K562 (cell line): ENCODE results near the gene VPS13C. TPM values are rescaled to one million over a fixed set of nuclear protein-coding genes. Genes with fewer than 3 reads are reported as not detected.

Experiments used
- CTBP1 ChIP-seq: fragments of 450-650 bp; IDR thresholded peaks from 2 replicates; pipeline ENCODE4 v1.6.1; 2016; ENCODE audit warnings: borderline replicate concordance
- EP400 ChIP-seq: fragments of 450-650 bp; IDR thresholded peaks from 2 replicates; pipeline ENCODE4 v1.6.1; 2017; ENCODE audit warnings: antibody characterized with exemption, mild to moderate bottlenecking, moderate library complexity
- GTF2E2 ChIP-seq: fragments of 200-800 bp; sonication (Bioruptor generic); IDR thresholded peaks from 2 replicates; pipeline ENCODE4 v1.6.1; 2016; ENCODE audit warnings: missing genetic modification characterization, missing compliant biosample characterization
- MAFK ChIP-seq: IDR thresholded peaks from 2 replicates; pipeline ENCODE4 v1.6.1; 2011; ENCODE audit warnings: low read length, improper control_type of control experiment
- RBM39 ChIP-seq: fragments of 200-400 bp; formaldehyde crosslinking; optimal IDR thresholded peaks from 2 replicates; pipeline ENCODE3; 2018; ENCODE audit warnings: low read depth, low read length
- SMARCE1 ChIP-seq: fragments of 450-650 bp; IDR thresholded peaks from 2 replicates; pipeline ENCODE4 v1.7.1; 2016; ENCODE audit warnings: mild to moderate bottlenecking
- TOE1 ChIP-seq, 2 experiments: fragments of 450-650 bp in 1 of 2; sonication (generic) in 1 of 2; formaldehyde crosslinking in 1 of 2; IDR thresholded peaks; 2 replicates each; pipeline versions ENCODE4 v1.7.1 to v1.8.0; 2016 to 2022; ENCODE audit warnings: borderline replicate concordance in 2 of 2, mild to moderate bottlenecking in 2 of 2, antibody characterized with exemption in 1 of 2, inconsistent platforms in 1 of 2, low read depth in 1 of 2, missing genetic modification reagents in 1 of 2, moderate library complexity in 1 of 2
- ZC3H4 ChIP-seq: sonication (generic); formaldehyde crosslinking; IDR thresholded peaks from 2 replicates; pipeline ENCODE4 v1.9.0; 2021; ENCODE audit warnings: missing genetic modification reagents, borderline replicate concordance
- polyA plus RNA-seq, 8 experiments: library from polyadenylated mRNA; depleted of rRNA in 4 of 8; stranded (reverse) in 5 of 8; unstranded in 3 of 8; fragments of >200 nt; fragmentation: Nextera tagmentation in 2 of 8; fragmentation: Illumina TruSeq in 1 of 8; extraction: Ambion mirVana in 2 of 8; extraction: Trizol in 1 of 8; gene quantifications; 2 replicates each; pipeline versions ENCODE4 v1.2.1 to v1.2.3, GENCODE V29; 2011 to 2014; ENCODE audit warnings: inconsistent platforms in 1 of 8, missing spikeins in 1 of 8
- total RNA-seq, 7 experiments: library from RNA; depleted of rRNA in 6 of 7; stranded (reverse); fragments of >200 nt in 6 of 7; fragmentation: Illumina TruSeq in 2 of 7; extraction: Trizol in 2 of 7; gene quantifications; 2 replicates each; pipeline versions ENCODE4 v1.2.1 to v1.2.3, GENCODE V29; 2011 to 2021; ENCODE audit warnings: low replicate concordance in 1 of 7
- TF ChIP-seq, protein P1 (sequence below): fragments of 450-650 bp; IDR thresholded peaks from 2 replicates; pipeline ENCODE4 v1.6.1; 2016; ENCODE audit warnings: borderline replicate concordance
- TF ChIP-seq, protein P2 (sequence below), 2 experiments: IDR thresholded peaks in 1 of 2; conservative IDR thresholded peaks in 1 of 2; 2 replicates each; pipeline ENCODE4 v1.6.1; 2016; ENCODE audit warnings: low read depth in 2 of 2, mild to moderate bottlenecking in 1 of 2, missing compliant biosample characterization in 1 of 2, missing genetic modification characterization in 1 of 2, moderate library complexity in 1 of 2
- TF ChIP-seq, protein P3 (sequence below): sonication (generic); formaldehyde crosslinking; IDR thresholded peaks from 2 replicates; pipeline ENCODE4 v1.8.0; 2023; ENCODE audit warnings: mild to moderate bottlenecking, missing genetic modification reagents
- TF ChIP-seq, protein P4 (sequence below), 2 experiments: IDR thresholded peaks; 2 replicates each; pipeline ENCODE4 v1.6.1; 2011; ENCODE audit warnings: borderline replicate concordance in 1 of 2, control low read depth in 1 of 2, low read depth in 1 of 2, low read length in 1 of 2, mild to moderate bottlenecking in 1 of 2, mixed read lengths in 1 of 2, moderate library complexity in 1 of 2; ENCODE audit not compliant: insufficient read depth in 1 of 2, insufficient read length in 1 of 2, poor library complexity in 1 of 2, severe bottlenecking in 1 of 2; ENCODE audit errors: extremely low read depth in 1 of 2
- TF ChIP-seq, protein P5 (sequence below): sonication (generic); formaldehyde crosslinking; IDR thresholded peaks from 2 replicates; pipeline ENCODE4 v1.8.0; 2022; ENCODE audit warnings: missing genetic modification reagents, mild to moderate bottlenecking, borderline replicate concordance

The VPS13C gene
- total and polyA plus RNA-seq, 9 of the 15 experiments (the other 6 are each of a cell fraction or from before 2014, with no cell fraction given), result 5.2 to 32.3 (median 15.7) TPM

DNA sequence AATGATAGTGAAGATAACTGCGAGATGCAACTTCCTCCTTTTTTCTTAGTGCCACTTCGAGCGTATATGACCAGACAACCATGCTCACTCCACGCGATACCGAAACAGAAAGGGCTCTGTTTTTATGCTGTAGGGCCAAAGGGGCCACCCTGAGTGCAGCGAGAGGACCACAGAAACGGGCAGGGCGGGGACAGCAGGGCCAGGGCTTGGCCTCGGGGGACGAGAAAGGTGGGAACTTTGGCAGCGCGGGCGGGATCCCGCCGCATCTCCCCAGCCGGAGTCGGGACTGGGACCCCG lies 483 bp downstream of the VPS13C start (continued):
- TF ChIP-seq, protein P1, sequence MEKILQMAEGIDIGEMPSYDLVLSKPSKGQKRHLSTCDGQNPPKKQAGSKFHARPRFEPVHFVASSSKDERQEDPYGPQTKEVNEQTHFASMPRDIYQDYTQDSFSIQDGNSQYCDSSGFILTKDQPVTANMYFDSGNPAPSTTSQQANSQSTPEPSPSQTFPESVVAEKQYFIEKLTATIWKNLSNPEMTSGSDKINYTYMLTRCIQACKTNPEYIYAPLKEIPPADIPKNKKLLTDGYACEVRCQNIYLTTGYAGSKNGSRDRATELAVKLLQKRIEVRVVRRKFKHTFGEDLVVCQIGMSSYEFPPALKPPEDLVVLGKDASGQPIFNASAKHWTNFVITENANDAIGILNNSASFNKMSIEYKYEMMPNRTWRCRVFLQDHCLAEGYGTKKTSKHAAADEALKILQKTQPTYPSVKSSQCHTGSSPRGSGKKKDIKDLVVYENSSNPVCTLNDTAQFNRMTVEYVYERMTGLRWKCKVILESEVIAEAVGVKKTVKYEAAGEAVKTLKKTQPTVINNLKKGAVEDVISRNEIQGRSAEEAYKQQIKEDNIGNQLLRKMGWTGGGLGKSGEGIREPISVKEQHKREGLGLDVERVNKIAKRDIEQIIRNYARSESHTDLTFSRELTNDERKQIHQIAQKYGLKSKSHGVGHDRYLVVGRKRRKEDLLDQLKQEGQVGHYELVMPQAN, result peak; percentile 80; the same call in 1 of the 2 replicates
- TF ChIP-seq RBM39 (no peak), MAFK (no peak), CTBP1 (no peak), TOE1 (IDR thresholded peaks at IDR 0.05; ENCODE audit: borderline replicate concordance) (0 out of 2 replicates have a peak, but pooled peaks have one; percentile 1), TOE1 (CRISPR knock-in tag; IDR thresholded peaks at IDR 0.05; ENCODE audit: borderline replicate concordance, low read depth) (no peak), EP400 (no peak), SMARCE1 (0 out of 2 replicates have a peak, but pooled peaks have one; percentile 47), GTF2E2 (no peak), ZC3H4 (0 out of 2 replicates have a peak, but pooled peaks have one; percentile 69)
- TF ChIP-seq, protein P2, sequence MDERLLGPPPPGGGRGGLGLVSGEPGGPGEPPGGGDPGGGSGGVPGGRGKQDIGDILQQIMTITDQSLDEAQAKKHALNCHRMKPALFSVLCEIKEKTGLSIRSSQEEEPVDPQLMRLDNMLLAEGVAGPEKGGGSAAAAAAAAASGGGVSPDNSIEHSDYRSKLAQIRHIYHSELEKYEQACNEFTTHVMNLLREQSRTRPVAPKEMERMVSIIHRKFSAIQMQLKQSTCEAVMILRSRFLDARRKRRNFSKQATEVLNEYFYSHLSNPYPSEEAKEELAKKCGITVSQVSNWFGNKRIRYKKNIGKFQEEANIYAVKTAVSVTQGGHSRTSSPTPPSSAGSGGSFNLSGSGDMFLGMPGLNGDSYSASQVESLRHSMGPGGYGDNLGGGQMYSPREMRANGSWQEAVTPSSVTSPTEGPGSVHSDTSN (CRISPR knock-in tag; IDR thresholded peaks at IDR 0.05; ENCODE audit: low read depth), result 0 out of 2 replicates have a peak, but pooled peaks have one; percentile 6
- TF ChIP-seq, protein P2 (tag; conservative IDR thresholded peaks at IDR 0.05; ENCODE audit: low read depth), result no peak
- TF ChIP-seq, protein P3, sequence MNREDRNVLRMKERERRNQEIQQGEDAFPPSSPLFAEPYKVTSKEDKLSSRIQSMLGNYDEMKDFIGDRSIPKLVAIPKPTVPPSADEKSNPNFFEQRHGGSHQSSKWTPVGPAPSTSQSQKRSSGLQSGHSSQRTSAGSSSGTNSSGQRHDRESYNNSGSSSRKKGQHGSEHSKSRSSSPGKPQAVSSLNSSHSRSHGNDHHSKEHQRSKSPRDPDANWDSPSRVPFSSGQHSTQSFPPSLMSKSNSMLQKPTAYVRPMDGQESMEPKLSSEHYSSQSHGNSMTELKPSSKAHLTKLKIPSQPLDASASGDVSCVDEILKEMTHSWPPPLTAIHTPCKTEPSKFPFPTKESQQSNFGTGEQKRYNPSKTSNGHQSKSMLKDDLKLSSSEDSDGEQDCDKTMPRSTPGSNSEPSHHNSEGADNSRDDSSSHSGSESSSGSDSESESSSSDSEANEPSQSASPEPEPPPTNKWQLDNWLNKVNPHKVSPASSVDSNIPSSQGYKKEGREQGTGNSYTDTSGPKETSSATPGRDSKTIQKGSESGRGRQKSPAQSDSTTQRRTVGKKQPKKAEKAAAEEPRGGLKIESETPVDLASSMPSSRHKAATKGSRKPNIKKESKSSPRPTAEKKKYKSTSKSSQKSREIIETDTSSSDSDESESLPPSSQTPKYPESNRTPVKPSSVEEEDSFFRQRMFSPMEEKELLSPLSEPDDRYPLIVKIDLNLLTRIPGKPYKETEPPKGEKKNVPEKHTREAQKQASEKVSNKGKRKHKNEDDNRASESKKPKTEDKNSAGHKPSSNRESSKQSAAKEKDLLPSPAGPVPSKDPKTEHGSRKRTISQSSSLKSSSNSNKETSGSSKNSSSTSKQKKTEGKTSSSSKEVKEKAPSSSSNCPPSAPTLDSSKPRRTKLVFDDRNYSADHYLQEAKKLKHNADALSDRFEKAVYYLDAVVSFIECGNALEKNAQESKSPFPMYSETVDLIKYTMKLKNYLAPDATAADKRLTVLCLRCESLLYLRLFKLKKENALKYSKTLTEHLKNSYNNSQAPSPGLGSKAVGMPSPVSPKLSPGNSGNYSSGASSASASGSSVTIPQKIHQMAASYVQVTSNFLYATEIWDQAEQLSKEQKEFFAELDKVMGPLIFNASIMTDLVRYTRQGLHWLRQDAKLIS (CRISPR knock-in tag), result 0 out of 2 replicates have a peak, but pooled peaks have one; percentile 69
- TF ChIP-seq, protein P4, sequence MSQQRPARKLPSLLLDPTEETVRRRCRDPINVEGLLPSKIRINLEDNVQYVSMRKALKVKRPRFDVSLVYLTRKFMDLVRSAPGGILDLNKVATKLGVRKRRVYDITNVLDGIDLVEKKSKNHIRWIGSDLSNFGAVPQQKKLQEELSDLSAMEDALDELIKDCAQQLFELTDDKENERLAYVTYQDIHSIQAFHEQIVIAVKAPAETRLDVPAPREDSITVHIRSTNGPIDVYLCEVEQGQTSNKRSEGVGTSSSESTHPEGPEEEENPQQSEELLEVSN (IDR thresholded peaks at IDR 0.05; ENCODE audit: borderline replicate concordance in 1 of 2, extremely low read depth in 1 of 2, insufficient read depth in 1 of 2, insufficient read length in 1 of 2, low read depth in 1 of 2, low read length in 1 of 2, poor library complexity in 1 of 2, severe bottlenecking in 1 of 2), result peak; percentile 63 to 65
- TF ChIP-seq, protein P5, sequence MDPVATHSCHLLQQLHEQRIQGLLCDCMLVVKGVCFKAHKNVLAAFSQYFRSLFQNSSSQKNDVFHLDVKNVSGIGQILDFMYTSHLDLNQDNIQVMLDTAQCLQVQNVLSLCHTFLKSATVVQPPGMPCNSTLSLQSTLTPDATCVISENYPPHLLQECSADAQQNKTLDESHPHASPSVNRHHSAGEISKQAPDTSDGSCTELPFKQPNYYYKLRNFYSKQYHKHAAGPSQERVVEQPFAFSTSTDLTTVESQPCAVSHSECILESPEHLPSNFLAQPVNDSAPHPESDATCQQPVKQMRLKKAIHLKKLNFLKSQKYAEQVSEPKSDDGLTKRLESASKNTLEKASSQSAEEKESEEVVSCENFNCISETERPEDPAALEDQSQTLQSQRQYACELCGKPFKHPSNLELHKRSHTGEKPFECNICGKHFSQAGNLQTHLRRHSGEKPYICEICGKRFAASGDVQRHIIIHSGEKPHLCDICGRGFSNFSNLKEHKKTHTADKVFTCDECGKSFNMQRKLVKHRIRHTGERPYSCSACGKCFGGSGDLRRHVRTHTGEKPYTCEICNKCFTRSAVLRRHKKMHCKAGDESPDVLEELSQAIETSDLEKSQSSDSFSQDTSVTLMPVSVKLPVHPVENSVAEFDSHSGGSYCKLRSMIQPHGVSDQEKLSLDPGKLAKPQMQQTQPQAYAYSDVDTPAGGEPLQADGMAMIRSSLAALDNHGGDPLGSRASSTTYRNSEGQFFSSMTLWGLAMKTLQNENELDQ (CRISPR knock-in tag), result 0 out of 2 replicates have a peak, but pooled peaks have one; percentile 82
